A549 (cell line): ENCODE results near the gene TBX2. TPM values are rescaled to one million over a fixed set of nuclear protein-coding genes. Genes with fewer than 3 reads are reported as not detected.
A peak's percentile ranks its signal among the peaks of the same experiment; 100 is the strongest.

Source experiments
- ATAC-seq, 2 experiments: fragments of 200-7000 bp in 1 of 2; fragments of >200 bp in 1 of 2; cut with Nextera tagmentation in 1 of 2; cut with Tn5 transposase in 1 of 2; 3 replicates each; pipeline versions ENCODE4 v1.8.0 to v1.9.1; 2018 to 2020; ENCODE audit warnings: mild to moderate bottlenecking in 1 of 2, moderate library complexity in 1 of 2
- CTCF ChIA-PET: fragments of 300-600 bp; sonication (Branson Sonifier 250); formaldehyde crosslinking; extraction: SDS; loops from one replicate; lab custom pipeline; 2021; ENCODE audit warnings: antibody characterized with exemption, inconsistent platforms; lab: Yijun Ruan, JAX
- POLR2A ChIA-PET: fragments of 350-600 bp; formaldehyde crosslinking; extraction: SDS; loops from one replicate; lab custom pipeline; 2021; ENCODE audit warnings: antibody characterized with exemption, inconsistent platforms; lab: Yijun Ruan, JAX
- DNase-seq, 2 experiments: peaks; one replicate each; pipeline versions ENCODE4 v3.0.0 to v3.0.0-alpha.2; 2011 to 2016; ENCODE audit warnings: low read depth in 1 of 2, low spot score in 1 of 2
- FAIRE-seq: peaks from 2 replicates; lab custom pipeline; 2011; peaks lifted over from hg19 to GRCh38; lab: Jason Lieb, UNC
- H3K27ac ChIP-seq, 2 experiments: fragments of >200 bp; sonication (Bioruptor Twin); formaldehyde crosslinking; 3 replicates each; pipeline ENCODE4 v1.5.1; 2016 to 2017
- H3K4me1 ChIP-seq: fragments of >200 bp; sonication (Bioruptor Twin); formaldehyde crosslinking; 3 replicates; pipeline ENCODE4 v1.6.1; 2016
- H3K4me2 ChIP-seq: fragments of >200 bp; sonication (Bioruptor Twin); formaldehyde crosslinking; 3 replicates; pipeline ENCODE4 v1.6.1; 2016
- H3K4me3 ChIP-seq: fragments of >200 bp; sonication (Bioruptor Twin); formaldehyde crosslinking; 3 replicates; pipeline ENCODE4 v1.5.1; 2016
- H3K9me3 ChIP-seq: fragments of >200 bp; sonication (Bioruptor Twin); formaldehyde crosslinking; 3 replicates; pipeline ENCODE4 v1.6.1; 2016
- CEBPB ChIP-seq, 2 experiments: fragments of >200 bp in 1 of 2; sonication (Bioruptor Twin) in 1 of 2; formaldehyde crosslinking in 1 of 2; IDR thresholded peaks; 2 replicates each; pipeline ENCODE4 v1.6.1; 2012 to 2016
- EP300 ChIP-seq, 2 experiments: fragments of >200 bp; sonication (Bioruptor Twin); formaldehyde crosslinking; IDR thresholded peaks; 2 replicates in 1 of 2; 3 replicates in 1 of 2; pipeline ENCODE4 v1.6.1; 2016 to 2017
- FOSL2 ChIP-seq, 2 experiments: fragments of 450-650 bp in 1 of 2; fragments of >200 bp in 1 of 2; sonication (Bioruptor Twin) in 1 of 2; formaldehyde crosslinking; IDR thresholded peaks; 2 replicates each; pipeline versions ENCODE4 v1.5.0 to v1.6.1; 2016 to 2020; ENCODE audit warnings: mild to moderate bottlenecking in 1 of 2, moderate library complexity in 1 of 2
- GATA3 ChIP-seq: IDR thresholded peaks from 2 replicates; pipeline ENCODE4 v1.6.1; 2012; ENCODE audit warnings: borderline replicate concordance
- HMGXB4 ChIP-seq: fragments of 250-450 bp; sonication (Bioruptor Pico); IDR thresholded peaks from 2 replicates; pipeline ENCODE4 v1.5.0; 2021; ENCODE audit warnings: mild to moderate bottlenecking, moderate library complexity, borderline replicate concordance
- JUN ChIP-seq, 2 experiments: fragments of >200 bp; sonication (Bioruptor Twin); formaldehyde crosslinking; IDR thresholded peaks; 2 replicates in 1 of 2; 3 replicates in 1 of 2; pipeline ENCODE4 v1.6.1; 2016 to 2017
- JUNB ChIP-seq: fragments of >200 bp; sonication (Bioruptor Twin); formaldehyde crosslinking; IDR thresholded peaks from 2 replicates; pipeline ENCODE4 v1.6.1; 2016
- MAFK ChIP-seq: fragments of 450-650 bp; IDR thresholded peaks from 2 replicates; pipeline ENCODE4 v1.6.1; 2014; ENCODE audit not compliant: partially characterized antibody
- REST ChIP-seq: fragments of 200-600 bp; sonication (generic); IDR thresholded peaks from 2 replicates; pipeline ENCODE4 v1.6.1; 2016; ENCODE audit warnings: antibody characterized with exemption, mild to moderate bottlenecking, moderate library complexity
- WGBS: methylation state at CpG from one replicate; pipeline ENCODE4 v1.1.6; 2017; ENCODE audit errors: missing lambda C conversion rate; 5-methylcytosine and 5-hydroxymethylcytosine counted together
- polyA plus RNA-seq, 4 experiments: library from polyadenylated mRNA; depleted of rRNA in 3 of 4; stranded (reverse); fragments of >200 nt; fragmentation: RNase III in 1 of 4; extraction: RNeasy Plus Mini Kit Qiagen cat#74134 plus additional on column Dnase treatment in 1 of 4; gene quantifications; 2 replicates in 3 of 4; 3 replicates in 1 of 4; pipeline ENCODE4 v1.2.3, GENCODE V29; 2011 to 2017

The TBX2 gene
- polyA plus RNA-seq, 2 of the 4 experiments (the other 2 are of a cell fraction): 0.71 to 2.3 TPM

GRCh38 chr17:61431594-61432311, 32.1 kb downstream of the TBX2 start:
- peak; percentile 56 for FAIRE-seq
- peak overlapping the region; percentile 48 for H3K4me2 ChIP-seq
- CTCF ChIA-PET: interaction anchor here (0.7 to 2.0 kb wide), 3 partner anchors 14 to 119 kb away, joined by 3 to 4 read pairs (median 3); no protein-coding TSS in a partner anchor

GRCh38 chr17:61436273-61436672, 36.6 kb downstream of the TBX2 start:
- no peak for ATAC-seq
- ChIA-PET CTCF (interaction anchor here (1.7 kb wide), 1 partner anchor 24 kb away, joined by 8 read pairs; no protein-coding TSS in a partner anchor), POLR2A (no interaction called here)
- peaks cover 17% of the 10 kb centered on the region for H3K4me1 ChIP-seq
- DNase-seq: no peak
- H3K4me3 ChIP-seq: no peak overlapping the region
- peak; percentile 93 for FAIRE-seq
- TF ChIP-seq REST: 0 out of 2 replicates have a peak, but pooled peaks have one; percentile 14
- no peak for TF ChIP-seq JUN (IDR thresholded peaks at IDR 0.05)
- H3K4me2 ChIP-seq: no peak overlapping the region
- no peak overlapping the region for H3K27ac ChIP-seq
- peaks cover 33% of the 10 kb centered on the region; the same call in 2 of the 3 replicates for H3K9me3 ChIP-seq

More at GRCh38 chr17:61431594-61432311, 32.1 kb downstream of the TBX2 start:
- peaks cover 31% of the 10 kb centered on the region for H3K4me1 ChIP-seq
- peak overlapping the region; percentile 51 to 68 for H3K27ac ChIP-seq
- WGBS: 23% methylated on average over 4 of the region's 4 CpGs
- H3K4me3 ChIP-seq: no peak overlapping the region
- POLR2A ChIA-PET: interaction anchor here (0.6 kb wide), 1 partner anchor 12 kb away, joined by 4 read pairs; no protein-coding TSS in a partner anchor
- H3K9me3 ChIP-seq: peaks cover 21% of the 10 kb centered on the region; the same call in 2 of the 3 replicates
- peak; percentile 94 for TF ChIP-seq GATA3
- no peak for TF ChIP-seq FOSL2 (IDR thresholded peaks at IDR 0.05)
- TF ChIP-seq FOSL2 (CRISPR knock-in tag; IDR thresholded peaks at IDR 0.05): peak; percentile 52
- peak in 1 of 2 experiments; percentile 11; a peak in 1 of 5 replicates for TF ChIP-seq EP300 (IDR thresholded peaks at IDR 0.05)
- TF ChIP-seq HMGXB4: no peak
- peak; percentile 46; the same call in 1 of the 2 replicates for TF ChIP-seq JUNB
- peak in 1 of 2 experiments; percentile 50; a peak in 2 of 4 replicates for TF ChIP-seq CEBPB (IDR thresholded peaks at IDR 0.05)
- DNase-seq (peak in 1 of 2 experiments; percentile 69), ATAC-seq (peak; percentile 74 to 90)

- Histone ChIP-seq H3K4me2 (no peak overlapping the region), H3K4me1 (peaks cover 9% of the 10 kb centered on the region), H3K9me3 (peaks cover 33% of the 10 kb centered on the region; the same call in 2 of the 3 replicates), H3K27ac (no peak overlapping the region), H3K4me3 (no peak overlapping the region)
- DNase-seq: no peak
- no peak for ATAC-seq
- peak; percentile 81 for FAIRE-seq
- TF ChIP-seq MAFK (peak; percentile 62), HMGXB4 (no peak)
- ChIA-PET CTCF (interaction anchor here (0.6 to 1.7 kb wide), 5 partner anchors 9 to 138 kb away, joined by 3 to 8 read pairs (median 3); no protein-coding TSS in a partner anchor), POLR2A (no interaction called here)
These were observed 37.5 kb downstream of the TBX2 start for GRCh38 chr17:61436995-61437704.
